DMS 273 (cell line): Measurements from ENCODE around the gene PDCD2L.
"Not testable (repeated sequence)": the region's sequence is repeated elsewhere in the genome, so short reads cannot be mapped to it uniquely, and the experiment has no call there.

ENCODE experiments used
- DNase-seq: peaks from one replicate; lab custom pipeline; 2025; ENCODE audit not compliant: unreplicated experiment; lab: John Stamatoyannopoulos, UW

PDCD2L gene

GRCh38 chr19:34461375-34462100 is 57.3 kb downstream of the PDCD2L start:
- no peak for DNase-seq

DNA sequence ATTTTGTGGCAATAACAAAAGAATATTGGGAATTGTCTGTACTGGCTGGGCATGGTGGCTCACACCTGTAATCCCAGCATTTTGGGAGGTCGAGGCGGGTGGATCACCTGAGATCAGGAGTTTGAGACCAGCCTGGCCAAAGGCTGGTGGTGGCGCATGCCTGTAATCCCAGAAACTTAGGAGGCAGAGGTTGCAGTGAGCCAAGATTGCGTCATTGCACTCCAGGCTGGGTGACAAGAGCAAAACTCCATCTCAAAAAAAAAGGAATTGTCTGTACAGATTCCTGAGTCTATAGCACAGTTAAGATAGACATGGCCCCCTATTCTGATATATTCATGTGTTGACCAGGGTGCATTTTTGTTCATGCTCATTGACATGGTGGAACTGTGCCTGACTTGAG is 60.6 kb downstream of the PDCD2L start:
- DNase-seq, result not testable (repeated sequence)

DNA sequence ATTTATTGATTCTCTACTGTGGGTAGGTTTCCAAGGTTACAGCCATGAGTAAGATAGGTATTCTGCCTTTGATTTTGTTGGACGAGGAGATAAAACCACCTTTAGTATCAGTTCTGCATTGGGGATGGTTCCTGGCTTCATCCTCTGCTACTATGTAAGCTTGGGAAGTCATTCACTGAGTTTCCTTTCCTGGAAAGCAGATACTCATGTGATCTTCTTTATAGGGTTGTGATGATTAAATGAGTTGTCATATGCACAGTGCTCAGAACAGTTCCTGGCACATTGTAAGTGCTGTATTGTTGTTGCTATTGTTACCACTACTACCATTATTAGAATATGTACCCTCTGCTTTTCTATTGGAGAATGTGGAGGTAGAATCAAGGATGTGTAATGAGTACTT is 64.2 kb downstream of the PDCD2L start:
- no peak for DNase-seq

- DNase-seq, result not testable (repeated sequence)
These were observed 64.8 kb downstream of the PDCD2L start for GRCh38 chr19:34469026-34469425.

- no peak for DNase-seq
These were observed 67.9 kb downstream of the PDCD2L start for GRCh38 chr19:34471906-34472700.

- DNase-seq, result peak; percentile 18
These were observed 70.2 kb downstream of the PDCD2L start for GRCh38 chr19:34474233-34474989.

GRCh38 chr19:34475026-34475974 is 71.1 kb downstream of the PDCD2L start:
- DNase-seq, result no peak
